ENCODE measurements around the gene CNTROB. TPM values are rescaled to one million over a fixed set of nuclear protein-coding genes. Genes with fewer than 3 reads are reported as not detected.

The CNTROB gene
- total RNA-seq, 1 experiment from 2014 or later = 24.2 TPM

DNA sequence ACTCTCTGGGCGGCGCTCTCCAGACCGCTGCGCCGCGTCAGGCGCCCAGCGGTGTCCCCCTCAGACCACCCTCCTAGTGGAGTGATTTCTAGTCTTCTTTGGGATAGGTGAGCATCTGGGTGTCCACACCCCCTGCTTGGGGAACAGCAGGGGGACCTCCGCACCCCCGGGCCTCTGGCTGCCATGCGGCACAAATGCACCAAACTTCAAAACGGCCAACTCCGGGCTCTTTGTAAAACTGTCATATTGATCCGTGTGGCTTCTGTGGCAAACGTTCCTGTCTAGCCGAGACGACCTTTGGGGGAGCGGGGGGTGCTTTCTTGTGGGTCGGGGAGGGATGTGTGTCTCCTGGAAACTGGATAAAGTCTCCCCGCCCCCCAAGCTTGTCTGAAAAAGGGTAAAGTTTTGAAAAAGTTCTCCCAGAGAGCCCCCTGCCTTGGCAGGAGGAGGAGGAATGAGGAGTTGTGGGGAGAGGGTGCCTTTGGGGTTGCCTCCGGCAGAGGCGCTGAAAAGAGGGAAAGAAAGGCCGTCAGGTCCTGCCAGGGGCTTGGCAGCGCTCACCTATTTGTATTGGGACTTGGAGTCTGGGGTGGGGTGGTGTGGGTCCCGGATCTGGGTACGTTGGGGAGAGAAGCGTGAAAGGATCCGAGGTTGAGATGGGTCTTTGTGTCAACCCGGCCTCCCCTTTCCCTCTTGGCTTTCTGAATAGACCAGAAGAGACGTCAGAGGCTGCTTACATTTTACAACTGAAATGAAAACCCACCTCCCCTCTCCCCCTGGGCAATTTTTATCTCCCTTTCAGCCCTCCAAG, 45.6 kb upstream of the CNTROB start:
- H3K27me3 ChIP-seq (replicated peaks; ENCODE audit: control insufficient read depth, insufficient read depth, low read length) = no peaks in the 10 kb centered on the region
- CTCF ChIA-PET = interaction anchor here (1.5 kb wide), 1 partner anchor 29 kb away, joined by 7 read pairs; the partner anchor contains the start of gene NAA38
- POLR2A ChIA-PET = no interaction called here
- no peaks in the 10 kb centered on the region; the same call in 1 of the 2 replicates for H3K4me1 ChIP-seq
- Mint-ChIP-seq H3K4me3 (ENCODE audit: unreplicated experiment) (no peak overlapping the region), H3K9me3 (ENCODE audit: unreplicated experiment) (no peaks in the 10 kb centered on the region), H3K27ac (ENCODE audit: unreplicated experiment) (no peak overlapping the region), H3K4me1 (ENCODE audit: low read depth, unreplicated experiment) (no peaks in the 10 kb centered on the region), H3K27me3 (ENCODE audit: insufficient read depth, unreplicated experiment) (no peaks in the 10 kb centered on the region), H3K36me3 (ENCODE audit: insufficient read depth, unreplicated experiment) (peaks cover 6% of the 10 kb centered on the region)
- H3K4me3 ChIP-seq (ENCODE audit: low read depth, low read length) = peak overlapping the region; percentile 72
- H3K9me3 ChIP-seq = no peaks in the 10 kb centered on the region
- no TSS peak for BruUV-seq (replicated peaks)
- H3K36me3 ChIP-seq (ENCODE audit: control insufficient read depth, insufficient read depth, low read length) = no peaks in the 10 kb centered on the region
- DNase-seq = peak in 1 of 2 experiments; percentile 18
- TF ChIP-seq, protein P1, sequence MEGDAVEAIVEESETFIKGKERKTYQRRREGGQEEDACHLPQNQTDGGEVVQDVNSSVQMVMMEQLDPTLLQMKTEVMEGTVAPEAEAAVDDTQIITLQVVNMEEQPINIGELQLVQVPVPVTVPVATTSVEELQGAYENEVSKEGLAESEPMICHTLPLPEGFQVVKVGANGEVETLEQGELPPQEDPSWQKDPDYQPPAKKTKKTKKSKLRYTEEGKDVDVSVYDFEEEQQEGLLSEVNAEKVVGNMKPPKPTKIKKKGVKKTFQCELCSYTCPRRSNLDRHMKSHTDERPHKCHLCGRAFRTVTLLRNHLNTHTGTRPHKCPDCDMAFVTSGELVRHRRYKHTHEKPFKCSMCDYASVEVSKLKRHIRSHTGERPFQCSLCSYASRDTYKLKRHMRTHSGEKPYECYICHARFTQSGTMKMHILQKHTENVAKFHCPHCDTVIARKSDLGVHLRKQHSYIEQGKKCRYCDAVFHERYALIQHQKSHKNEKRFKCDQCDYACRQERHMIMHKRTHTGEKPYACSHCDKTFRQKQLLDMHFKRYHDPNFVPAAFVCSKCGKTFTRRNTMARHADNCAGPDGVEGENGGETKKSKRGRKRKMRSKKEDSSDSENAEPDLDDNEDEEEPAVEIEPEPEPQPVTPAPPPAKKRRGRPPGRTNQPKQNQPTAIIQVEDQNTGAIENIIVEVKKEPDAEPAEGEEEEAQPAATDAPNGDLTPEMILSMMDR (IDR thresholded peaks at IDR 0.05; ENCODE audit: insufficient read depth in 1 of 2, low read depth in 1 of 2, low read length in 1 of 2, severe bottlenecking in 1 of 2, unreplicated experiment in 1 of 2) = no peak
- intact Hi-C loops (cut with micrococcal nuclease; ENCODE audit: unreplicated experiment) = no loop called here

DNA sequence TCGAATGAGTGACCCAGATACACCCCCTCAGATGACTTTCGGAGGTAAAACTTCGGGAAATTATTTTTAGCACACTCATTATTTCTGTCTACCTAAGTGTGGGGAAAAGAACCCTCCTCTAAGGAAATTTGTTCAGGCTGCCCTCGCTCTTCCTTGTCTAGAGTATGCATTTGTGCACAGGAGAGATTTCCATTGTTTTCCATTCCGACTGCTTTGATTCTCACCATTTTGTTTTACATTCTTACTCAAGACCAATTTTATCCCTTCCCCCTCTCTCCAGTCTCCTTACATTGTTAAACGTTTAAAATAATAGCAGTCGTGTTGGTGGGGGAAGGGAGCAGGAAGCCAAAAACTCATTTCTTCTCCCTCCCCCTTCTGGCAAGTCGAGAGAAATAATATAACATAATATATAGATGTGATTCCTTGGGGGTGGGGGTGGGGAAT, 44.9 kb upstream of the CNTROB start:
- TF ChIP-seq, protein P1 (IDR thresholded peaks at IDR 0.05; ENCODE audit: insufficient read depth in 1 of 2, low read depth in 1 of 2, low read length in 1 of 2, severe bottlenecking in 1 of 2, unreplicated experiment in 1 of 2) = no peak
- Histone ChIP-seq H3K4me1 (no peaks in the 10 kb centered on the region; the same call in 1 of the 2 replicates), H3K36me3 (ENCODE audit: control insufficient read depth, insufficient read depth, low read length) (no peaks in the 10 kb centered on the region), H3K27me3 (replicated peaks; ENCODE audit: control insufficient read depth, insufficient read depth, low read length) (no peaks in the 10 kb centered on the region), H3K9me3 (no peaks in the 10 kb centered on the region), H3K4me3 (ENCODE audit: low read depth, low read length) (peak overlapping the region; percentile 72)
- intact Hi-C loops (cut with micrococcal nuclease; ENCODE audit: unreplicated experiment) = no loop called here
- H3K4me3 Mint-ChIP-seq (ENCODE audit: unreplicated experiment) = no peak overlapping the region
- DNase-seq = no peak
- TSS peak; percentile 38 for BruUV-seq (replicated peaks)
- peaks cover 6% of the 10 kb centered on the region for H3K36me3 Mint-ChIP-seq (ENCODE audit: insufficient read depth, unreplicated experiment)
- H3K27me3 Mint-ChIP-seq (ENCODE audit: insufficient read depth, unreplicated experiment) = no peaks in the 10 kb centered on the region
- CTCF ChIA-PET = no interaction called here
- POLR2A ChIA-PET = no interaction called here
- H3K4me1 Mint-ChIP-seq (ENCODE audit: low read depth, unreplicated experiment) = no peaks in the 10 kb centered on the region
- H3K9me3 Mint-ChIP-seq (ENCODE audit: unreplicated experiment) = no peaks in the 10 kb centered on the region
- no peak overlapping the region for H3K27ac Mint-ChIP-seq (ENCODE audit: unreplicated experiment)

DNA sequence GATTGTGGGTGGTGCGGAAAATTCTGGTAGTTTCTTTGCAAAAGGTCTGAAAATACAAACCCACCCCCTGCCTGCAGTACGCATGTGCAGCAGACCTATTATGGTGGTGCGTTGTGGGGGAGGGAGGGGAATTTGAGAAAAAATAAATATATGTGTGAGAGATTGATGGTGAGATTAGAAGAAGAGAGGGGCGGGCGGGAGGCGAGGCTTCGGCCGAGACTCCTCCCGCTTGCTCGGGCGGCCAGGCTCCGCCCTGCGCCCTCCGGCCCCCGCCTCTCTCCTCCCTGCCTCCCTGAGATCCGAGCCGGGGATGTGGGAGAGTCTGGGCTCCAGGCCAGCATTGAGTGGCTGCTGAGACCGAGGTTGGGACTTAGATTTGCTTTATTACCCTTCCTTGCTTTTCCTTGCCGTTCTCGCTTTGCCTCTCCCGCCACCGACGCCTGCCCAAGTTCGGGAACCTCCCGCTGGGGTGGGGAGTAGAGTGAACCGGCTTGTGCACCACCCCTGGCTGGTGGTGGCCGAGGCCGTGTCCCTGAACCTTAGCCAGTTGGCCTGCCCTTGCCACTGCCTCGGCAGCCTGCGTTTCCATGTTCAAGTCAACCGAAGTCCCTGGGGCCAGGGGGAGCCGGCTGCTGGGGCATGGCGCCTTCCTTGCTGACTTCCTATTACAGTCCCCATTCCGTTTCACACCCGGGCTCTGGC, 44.4 kb upstream of the CNTROB start:
- ChIA-PET POLR2A (no interaction called here), CTCF (no interaction called here)
- TF ChIP-seq, protein P1 (IDR thresholded peaks at IDR 0.05; ENCODE audit: insufficient read depth in 1 of 2, low read depth in 1 of 2, low read length in 1 of 2, severe bottlenecking in 1 of 2, unreplicated experiment in 1 of 2) = no peak
- intact Hi-C loops (cut with micrococcal nuclease; ENCODE audit: unreplicated experiment) = loop anchor here (2.0 kb wide), 1 partner anchor 25 kb away; no protein-coding TSS in a partner anchor
- Mint-ChIP-seq H3K36me3 (ENCODE audit: insufficient read depth, unreplicated experiment) (peaks cover 6% of the 10 kb centered on the region), H3K9me3 (ENCODE audit: unreplicated experiment) (no peaks in the 10 kb centered on the region), H3K4me3 (ENCODE audit: unreplicated experiment) (no peak overlapping the region), H3K27me3 (ENCODE audit: insufficient read depth, unreplicated experiment) (no peaks in the 10 kb centered on the region), H3K27ac (ENCODE audit: unreplicated experiment) (no peak overlapping the region), H3K4me1 (ENCODE audit: low read depth, unreplicated experiment) (no peaks in the 10 kb centered on the region)
- peak overlapping the region; percentile 52 for H3K4me3 ChIP-seq (ENCODE audit: low read depth, low read length)
- no peaks in the 10 kb centered on the region; the same call in 1 of the 2 replicates for H3K4me1 ChIP-seq
- H3K36me3 ChIP-seq (ENCODE audit: control insufficient read depth, insufficient read depth, low read length) = no peaks in the 10 kb centered on the region
- no peaks in the 10 kb centered on the region for H3K9me3 ChIP-seq
- DNase-seq = peak; percentile 70 to 73
- TSS peak; percentile 31 for BruUV-seq (replicated peaks)
- H3K27me3 ChIP-seq (replicated peaks; ENCODE audit: control insufficient read depth, insufficient read depth, low read length) = no peaks in the 10 kb centered on the region
